IPS DF 4.7 (cell line): ENCODE data around the gene VTCN1.
"Not testable (repeated sequence)": the region's sequence is repeated elsewhere in the genome, so short reads cannot be mapped to it uniquely, and the experiment has no call there.

ENCODE experiments used
- DNase-seq: peaks from one replicate; pipeline ENCODE4 v3.0.0-alpha.2; 2013; ENCODE audit warnings: low spot score; ENCODE audit errors: extremely low read depth

Gene VTCN1

GRCh38 chr1:117166076-117166475 is 44.7 kb downstream of the VTCN1 start:
- DNase-seq = no peak

- DNase-seq = no peak
Observed at GRCh38 chr1:117164209-117164608, 46.5 kb downstream of the VTCN1 start.

GRCh38 chr1:117162816-117163215 is 47.9 kb downstream of the VTCN1 start:
- DNase-seq = no peak

- no peak for DNase-seq
Observed at GRCh38 chr1:117161887-117162286, 48.8 kb downstream of the VTCN1 start.

GRCh38 chr1:117151305-117151704 is 59.4 kb downstream of the VTCN1 start:
- not testable (repeated sequence) for DNase-seq

GRCh38 chr1:117150316-117150715 is 60.4 kb downstream of the VTCN1 start:
- DNase-seq = no peak

GRCh38 chr1:117147856-117148588 is 62.7 kb downstream of the VTCN1 start:
- DNase-seq = no peak

- no peak for DNase-seq
Observed at GRCh38 chr1:117147341-117147831, 63.3 kb downstream of the VTCN1 start.

GRCh38 chr1:117146575-117147340 is 64.0 kb downstream of the VTCN1 start:
- no peak for DNase-seq

- DNase-seq = no peak
Observed at GRCh38 chr1:117146072-117146471, 64.7 kb downstream of the VTCN1 start.

GRCh38 chr1:117143871-117144270 is 66.9 kb downstream of the VTCN1 start:
- no peak for DNase-seq

GRCh38 chr1:117143172-117143571 is 67.6 kb downstream of the VTCN1 start:
- DNase-seq = no peak

- DNase-seq = no peak
Observed at GRCh38 chr1:117142200-117142599, 68.5 kb downstream of the VTCN1 start.

- no peak for DNase-seq
Observed at GRCh38 chr1:117138561-117138960, 72.2 kb downstream of the VTCN1 start.

GRCh38 chr1:117138106-117138505 is 72.6 kb downstream of the VTCN1 start:
- DNase-seq = no peak

GRCh38 chr1:117137281-117137855 is 73.4 kb downstream of the VTCN1 start:
- DNase-seq = no peak

GRCh38 chr1:117136749-117137148 is 74.0 kb downstream of the VTCN1 start:
- no peak for DNase-seq

GRCh38 chr1:117135329-117135728 is 75.4 kb downstream of the VTCN1 start:
- no peak for DNase-seq

- no peak for DNase-seq
Observed at GRCh38 chr1:117130526-117130925, 80.2 kb downstream of the VTCN1 start.

GRCh38 chr1:117128323-117129079 is 82.2 kb downstream of the VTCN1 start:
- DNase-seq = no peak

- no peak for DNase-seq
Observed at GRCh38 chr1:117127795-117128194, 82.9 kb downstream of the VTCN1 start.

- DNase-seq = no peak
Observed at GRCh38 chr1:117124661-117125060, 86.1 kb downstream of the VTCN1 start.
